K562 (cell line): Measurements from ENCODE around the gene DAO. TPM values are rescaled to one million over a fixed set of nuclear protein-coding genes. Genes with fewer than 3 reads are reported as not detected.

Experiments
- ATAC-seq: fragments of 200-7000 bp; cut with Tn5 transposase; 3 replicates; pipeline ENCODE4 v1.9.1; 2020; ENCODE audit warnings: moderate library complexity
- BruUV-seq: library from RNA; stranded (reverse); fragments of 400-500 nt; replicated peaks from 2 replicates; lab custom pipeline; 2021; lab: Mats Ljungman, UMichigan
- CTCF ChIA-PET: fragments of 300-600 bp; formaldehyde crosslinking; extraction: SDS; loops from one replicate; lab custom pipeline; 2021; ENCODE audit warnings: low intra/inter-chr PET ratio; lab: Yijun Ruan, JAX
- POLR2A ChIA-PET: fragments of 300-600, 350-650 bp; sonication (Branson Sonifier 250); formaldehyde crosslinking; extraction: SDS; loops from one replicate; lab custom pipeline; 2021; ENCODE audit warnings: antibody characterized with exemption, inconsistent platforms; lab: Yijun Ruan, JAX
- DNase-seq, 4 experiments: peaks; one replicate each; pipeline versions ENCODE4 v3.0.0 to v3.0.0-alpha.2; 2011 to 2018; ENCODE audit warnings: low spot score in 3 of 4, mixed read lengths in 3 of 4; ENCODE audit errors: extremely low read depth in 1 of 4
- FAIRE-seq: peaks from 2 replicates; lab custom pipeline; 2011; peaks lifted over from hg19 to GRCh38; lab: Jason Lieb, UNC
- H2AFZ ChIP-seq: 2 replicates; pipeline ENCODE4 v1.6.0; 2011; ENCODE audit warnings: low read depth, low read length, control low read depth, inconsistent platforms
- H3K27ac ChIP-seq: fragments of 200-600 bp; 3 replicates; pipeline ENCODE4 v1.8.0; 2011; ENCODE audit warnings: low read depth, mild to moderate bottlenecking, control low read depth, inconsistent platforms, low read length, moderate library complexity, mixed read lengths; ENCODE audit errors: extremely low read depth
- H3K27me3 ChIP-seq, 2 experiments: fragments of 300-600 bp in 1 of 2; 2 replicates in 1 of 2; 3 replicates in 1 of 2; pipeline versions ENCODE4 v1.6.0 to v1.8.0; 2011; ENCODE audit warnings: inconsistent platforms in 2 of 2, low read length in 2 of 2, mild to moderate bottlenecking in 1 of 2, mixed read lengths in 1 of 2, moderate library complexity in 1 of 2; ENCODE audit not compliant: control insufficient read depth in 2 of 2, insufficient read depth in 2 of 2
- H3K36me3 ChIP-seq: fragments of 300-600 bp; 3 replicates; pipeline ENCODE4 v1.8.0; 2011; ENCODE audit warnings: mild to moderate bottlenecking, low read length, inconsistent platforms; ENCODE audit not compliant: control insufficient read depth, insufficient read depth
- H3K4me1 ChIP-seq, 2 experiments: fragments of 200-600 bp in 1 of 2; replicated peaks in 1 of 2; 2 replicates in 1 of 2; 3 replicates in 1 of 2; pipeline versions ENCODE4 v1.5.1 to v1.8.0; 2011; ENCODE audit warnings: inconsistent platforms in 2 of 2, low read length in 2 of 2, mild to moderate bottlenecking in 1 of 2, mixed read lengths in 1 of 2, moderate library complexity in 1 of 2; ENCODE audit not compliant: control insufficient read depth in 2 of 2, insufficient read depth in 2 of 2
- H3K4me2 ChIP-seq: 2 replicates; pipeline ENCODE4 v1.6.1; 2011; ENCODE audit warnings: low read length, control low read depth, inconsistent platforms, mixed read lengths; ENCODE audit not compliant: insufficient read depth
- H3K4me3 ChIP-seq: fragments of 200-600 bp; sonication (generic), shearing (Covaris generic); 2 replicates; pipeline ENCODE4 v1.5.1; 2016; ENCODE audit warnings: control low read depth, inconsistent platforms
- H3K79me2 ChIP-seq: fragments of 200-600 bp; 3 replicates; pipeline ENCODE4 v1.8.0; 2011; ENCODE audit warnings: low read length, inconsistent platforms; ENCODE audit not compliant: control insufficient read depth, insufficient read depth
- H3K9ac ChIP-seq, 2 experiments: 2 replicates each; pipeline versions ENCODE4 v1.6.0 to v1.6.1; 2011; ENCODE audit warnings: low read depth in 2 of 2, low read length in 2 of 2, control low read depth in 1 of 2, inconsistent platforms in 1 of 2, mild to moderate bottlenecking in 1 of 2, mixed read lengths in 1 of 2; ENCODE audit not compliant: insufficient read depth in 1 of 2
- H3K9me1 ChIP-seq: one replicate; pipeline ENCODE4 v1.6.0; 2011; ENCODE audit warnings: inconsistent platforms, mild to moderate bottlenecking, low read length, moderate library complexity; ENCODE audit not compliant: control insufficient read depth, insufficient read depth
- H3K9me3 ChIP-seq: replicated peaks from 2 replicates; pipeline ENCODE4 v1.5.1; 2011; ENCODE audit warnings: low read depth, low read length, inconsistent platforms; ENCODE audit not compliant: control insufficient read depth, insufficient read depth
- H4K20me1 ChIP-seq: replicated peaks from 2 replicates; pipeline ENCODE4 v1.6.1; 2011; ENCODE audit warnings: low read length, inconsistent platforms, mixed read lengths; ENCODE audit not compliant: control insufficient read depth, insufficient read depth
- NFRKB ChIP-seq: fragments of 450-650 bp; IDR thresholded peaks from 2 replicates; pipeline ENCODE4 v1.6.1; 2016; ENCODE audit warnings: low read depth
- U2AF2 ChIP-seq: fragments of 200-400 bp; formaldehyde crosslinking; optimal IDR thresholded peaks from 2 replicates; pipeline ENCODE3; 2017; ENCODE audit warnings: low read depth, mild to moderate bottlenecking, low read length
- WGBS: fragments of 100-300 bp; shearing (Covaris generic); methylation state at CpG from one replicate; pipeline ENCODE4 v1.1.6; 2016; ENCODE audit warnings: low coverage, mixed read lengths; ENCODE audit not compliant: insufficient coverage; ENCODE audit errors: missing lambda C conversion rate; 5-methylcytosine and 5-hydroxymethylcytosine counted together
- in situ Hi-C: fragments of 300-500 bp; cut with MboI; formaldehyde crosslinking; loops from 4 replicates; pipeline ENCODE4 v1.15.0; 2018; ENCODE audit warnings: inconsistent platforms, mixed read lengths
- intact Hi-C: fragments of 100-400 bp; cut with micrococcal nuclease; formaldehyde crosslinking; loops from 2 replicates; pipeline ENCODE4 v1.14.2; 2022
- polyA plus RNA-seq, 8 experiments: library from polyadenylated mRNA; depleted of rRNA in 4 of 8; stranded (reverse) in 5 of 8; unstranded in 3 of 8; fragments of >200 nt; fragmentation: Nextera tagmentation in 2 of 8; fragmentation: Illumina TruSeq in 1 of 8; extraction: Ambion mirVana in 2 of 8; extraction: Trizol in 1 of 8; gene quantifications; 2 replicates each; pipeline versions ENCODE4 v1.2.1 to v1.2.3, GENCODE V29; 2011 to 2014; ENCODE audit warnings: inconsistent platforms in 1 of 8, missing spikeins in 1 of 8
- total RNA-seq, 7 experiments: library from RNA; depleted of rRNA in 6 of 7; stranded (reverse); fragments of >200 nt in 6 of 7; fragmentation: Illumina TruSeq in 2 of 7; extraction: Trizol in 2 of 7; gene quantifications; 2 replicates each; pipeline versions ENCODE4 v1.2.1 to v1.2.3, GENCODE V29; 2011 to 2021; ENCODE audit warnings: low replicate concordance in 1 of 7
- TF ChIP-seq, protein P1 (sequence below): fragments of 200-600 bp; sonication (generic); IDR thresholded peaks from one replicate; pipeline ENCODE4 v1.6.1; 2012; ENCODE audit warnings: mild to moderate bottlenecking, low read depth, low read length, inconsistent platforms

The DAO gene
- total and polyA plus RNA-seq, 9 of the 15 experiments (the other 6 are each of a cell fraction or from before 2014, with no cell fraction given): not detected

DNA sequence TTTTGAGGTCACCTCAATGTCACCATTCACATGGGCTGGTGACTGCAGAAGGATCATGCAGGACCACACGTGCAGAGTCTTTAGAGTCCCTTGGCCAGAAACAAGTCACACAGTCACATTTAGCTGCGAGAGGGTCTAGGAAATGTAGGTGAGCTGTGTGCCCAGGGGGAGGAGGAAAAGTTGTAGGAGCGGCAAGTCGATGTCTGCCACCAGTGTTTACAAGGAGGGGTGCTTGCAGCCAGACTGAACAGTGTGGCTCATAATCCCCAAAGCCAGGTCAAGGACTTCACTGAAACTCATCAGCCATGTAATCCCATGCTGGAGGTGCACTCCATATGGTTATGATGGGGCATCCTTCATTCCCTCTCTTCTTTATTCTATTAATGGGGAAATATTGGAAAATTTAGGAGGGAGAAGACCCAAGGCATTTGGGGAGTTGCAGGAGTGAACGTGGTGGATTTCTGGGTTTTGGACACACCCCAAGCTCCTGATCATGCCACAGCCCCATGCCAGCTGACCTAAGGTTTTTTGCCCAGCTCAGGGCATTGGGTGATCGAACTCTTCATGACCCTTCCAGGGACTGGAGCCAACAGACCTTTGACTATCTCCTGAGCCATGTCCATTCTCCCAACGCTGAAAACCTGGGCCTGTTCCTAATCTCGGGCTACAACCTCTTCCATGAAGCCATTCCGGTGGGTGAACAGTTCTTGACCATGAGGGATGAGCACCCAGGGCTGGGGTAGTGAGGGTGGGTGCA lies 7.2 kb downstream of the DAO start:
- TF ChIP-seq NFRKB (no peak), U2AF2 (no peak)
- TF ChIP-seq, protein P1, sequence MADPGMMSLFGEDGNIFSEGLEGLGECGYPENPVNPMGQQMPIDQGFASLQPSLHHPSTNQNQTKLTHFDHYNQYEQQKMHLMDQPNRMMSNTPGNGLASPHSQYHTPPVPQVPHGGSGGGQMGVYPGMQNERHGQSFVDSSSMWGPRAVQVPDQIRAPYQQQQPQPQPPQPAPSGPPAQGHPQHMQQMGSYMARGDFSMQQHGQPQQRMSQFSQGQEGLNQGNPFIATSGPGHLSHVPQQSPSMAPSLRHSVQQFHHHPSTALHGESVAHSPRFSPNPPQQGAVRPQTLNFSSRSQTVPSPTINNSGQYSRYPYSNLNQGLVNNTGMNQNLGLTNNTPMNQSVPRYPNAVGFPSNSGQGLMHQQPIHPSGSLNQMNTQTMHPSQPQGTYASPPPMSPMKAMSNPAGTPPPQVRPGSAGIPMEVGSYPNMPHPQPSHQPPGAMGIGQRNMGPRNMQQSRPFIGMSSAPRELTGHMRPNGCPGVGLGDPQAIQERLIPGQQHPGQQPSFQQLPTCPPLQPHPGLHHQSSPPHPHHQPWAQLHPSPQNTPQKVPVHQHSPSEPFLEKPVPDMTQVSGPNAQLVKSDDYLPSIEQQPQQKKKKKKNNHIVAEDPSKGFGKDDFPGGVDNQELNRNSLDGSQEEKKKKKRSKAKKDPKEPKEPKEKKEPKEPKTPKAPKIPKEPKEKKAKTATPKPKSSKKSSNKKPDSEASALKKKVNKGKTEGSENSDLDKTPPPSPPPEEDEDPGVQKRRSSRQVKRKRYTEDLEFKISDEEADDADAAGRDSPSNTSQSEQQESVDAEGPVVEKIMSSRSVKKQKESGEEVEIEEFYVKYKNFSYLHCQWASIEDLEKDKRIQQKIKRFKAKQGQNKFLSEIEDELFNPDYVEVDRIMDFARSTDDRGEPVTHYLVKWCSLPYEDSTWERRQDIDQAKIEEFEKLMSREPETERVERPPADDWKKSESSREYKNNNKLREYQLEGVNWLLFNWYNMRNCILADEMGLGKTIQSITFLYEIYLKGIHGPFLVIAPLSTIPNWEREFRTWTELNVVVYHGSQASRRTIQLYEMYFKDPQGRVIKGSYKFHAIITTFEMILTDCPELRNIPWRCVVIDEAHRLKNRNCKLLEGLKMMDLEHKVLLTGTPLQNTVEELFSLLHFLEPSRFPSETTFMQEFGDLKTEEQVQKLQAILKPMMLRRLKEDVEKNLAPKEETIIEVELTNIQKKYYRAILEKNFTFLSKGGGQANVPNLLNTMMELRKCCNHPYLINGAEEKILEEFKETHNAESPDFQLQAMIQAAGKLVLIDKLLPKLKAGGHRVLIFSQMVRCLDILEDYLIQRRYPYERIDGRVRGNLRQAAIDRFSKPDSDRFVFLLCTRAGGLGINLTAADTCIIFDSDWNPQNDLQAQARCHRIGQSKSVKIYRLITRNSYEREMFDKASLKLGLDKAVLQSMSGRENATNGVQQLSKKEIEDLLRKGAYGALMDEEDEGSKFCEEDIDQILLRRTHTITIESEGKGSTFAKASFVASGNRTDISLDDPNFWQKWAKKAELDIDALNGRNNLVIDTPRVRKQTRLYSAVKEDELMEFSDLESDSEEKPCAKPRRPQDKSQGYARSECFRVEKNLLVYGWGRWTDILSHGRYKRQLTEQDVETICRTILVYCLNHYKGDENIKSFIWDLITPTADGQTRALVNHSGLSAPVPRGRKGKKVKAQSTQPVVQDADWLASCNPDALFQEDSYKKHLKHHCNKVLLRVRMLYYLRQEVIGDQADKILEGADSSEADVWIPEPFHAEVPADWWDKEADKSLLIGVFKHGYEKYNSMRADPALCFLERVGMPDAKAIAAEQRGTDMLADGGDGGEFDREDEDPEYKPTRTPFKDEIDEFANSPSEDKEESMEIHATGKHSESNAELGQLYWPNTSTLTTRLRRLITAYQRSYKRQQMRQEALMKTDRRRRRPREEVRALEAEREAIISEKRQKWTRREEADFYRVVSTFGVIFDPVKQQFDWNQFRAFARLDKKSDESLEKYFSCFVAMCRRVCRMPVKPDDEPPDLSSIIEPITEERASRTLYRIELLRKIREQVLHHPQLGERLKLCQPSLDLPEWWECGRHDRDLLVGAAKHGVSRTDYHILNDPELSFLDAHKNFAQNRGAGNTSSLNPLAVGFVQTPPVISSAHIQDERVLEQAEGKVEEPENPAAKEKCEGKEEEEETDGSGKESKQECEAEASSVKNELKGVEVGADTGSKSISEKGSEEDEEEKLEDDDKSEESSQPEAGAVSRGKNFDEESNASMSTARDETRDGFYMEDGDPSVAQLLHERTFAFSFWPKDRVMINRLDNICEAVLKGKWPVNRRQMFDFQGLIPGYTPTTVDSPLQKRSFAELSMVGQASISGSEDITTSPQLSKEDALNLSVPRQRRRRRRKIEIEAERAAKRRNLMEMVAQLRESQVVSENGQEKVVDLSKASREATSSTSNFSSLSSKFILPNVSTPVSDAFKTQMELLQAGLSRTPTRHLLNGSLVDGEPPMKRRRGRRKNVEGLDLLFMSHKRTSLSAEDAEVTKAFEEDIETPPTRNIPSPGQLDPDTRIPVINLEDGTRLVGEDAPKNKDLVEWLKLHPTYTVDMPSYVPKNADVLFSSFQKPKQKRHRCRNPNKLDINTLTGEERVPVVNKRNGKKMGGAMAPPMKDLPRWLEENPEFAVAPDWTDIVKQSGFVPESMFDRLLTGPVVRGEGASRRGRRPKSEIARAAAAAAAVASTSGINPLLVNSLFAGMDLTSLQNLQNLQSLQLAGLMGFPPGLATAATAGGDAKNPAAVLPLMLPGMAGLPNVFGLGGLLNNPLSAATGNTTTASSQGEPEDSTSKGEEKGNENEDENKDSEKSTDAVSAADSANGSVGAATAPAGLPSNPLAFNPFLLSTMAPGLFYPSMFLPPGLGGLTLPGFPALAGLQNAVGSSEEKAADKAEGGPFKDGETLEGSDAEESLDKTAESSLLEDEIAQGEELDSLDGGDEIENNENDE: no peak
- intact Hi-C loops (no loop called here), in situ Hi-C loops (no loop called here)
- Histone ChIP-seq H3K27me3 (peaks cover 5 to 34% of the 10 kb centered on the region in 2 experiments), H4K20me1 (no peaks in the 10 kb centered on the region; the same call in 1 of the 2 replicates), H3K4me2 (no peak overlapping the region), H3K36me3 (no peaks in the 10 kb centered on the region), H3K4me3 (no peak overlapping the region), H2AFZ (no peak overlapping the region), H3K79me2 (no peaks in the 10 kb centered on the region), H3K27ac (no peak overlapping the region), H3K9me1 (no peaks in the 10 kb centered on the region), H3K4me1 (no peaks in the 10 kb centered on the region), H3K9ac (no peak overlapping the region), H3K9me3 (peaks cover 7% of the 10 kb centered on the region; the same call in 1 of the 2 replicates)
- WGBS: 6% methylated on average over 9 of the region's 9 CpGs
- no TSS peak for BruUV-seq
- ATAC-seq: no peak
- ChIA-PET POLR2A (interaction anchor here (0.6 kb wide), 1 partner anchor 225 kb away, joined by 3 read pairs; no protein-coding TSS in a partner anchor), CTCF (no interaction called here)
- no peak for DNase-seq
- FAIRE-seq: no peak
